ENCODE data around the gene APOF. TPM values are rescaled to one million over a fixed set of nuclear protein-coding genes. Genes with fewer than 3 reads are reported as not detected.
A peak's percentile ranks its signal among the peaks of the same experiment; 100 is the strongest.

The APOF gene
- total and polyA plus RNA-seq, 2 experiments from 2014 or later: not detected

GRCh38 chr12:56315622-56316473 lies 46.8 kb downstream of the APOF start, which contains the start of gene CNPY2:
Gene CNPY2, minus strand, starts transcription at chr12:56315988. Its CDS starts 771 bp downstream, at chr12:56315217.
- Mint-ChIP-seq H3K9me3 (no peaks in the 10 kb centered on the region; the same call in 2 of the 3 replicates), H3K27me3 (ENCODE audit: insufficient read depth, low read depth, poor library complexity) (peaks cover 8% of the 10 kb centered on the region), H3K36me3 (ENCODE audit: low read depth) (peaks cover 42% of the 10 kb centered on the region), H3K4me3 (peak within 1 kb of the TSS; percentile 100), H3K27ac (peak within 1 kb of the TSS; percentile 99), H3K4me1 (peaks cover 4% of the 10 kb centered on the region)
- Histone ChIP-seq H3K9me2 (ENCODE audit: insufficient read depth) (no peaks in the 10 kb centered on the region), H3K27me3 (ENCODE audit: insufficient read depth) (no peaks in the 10 kb centered on the region), H2AFZ (peak within 1 kb of the TSS; percentile 97), H3K27ac (ENCODE audit: low read depth) (peak within 1 kb of the TSS; percentile 92), H3K36me3 (ENCODE audit: insufficient read depth) (peaks cover 31% of the 10 kb centered on the region), H3K4me1 (ENCODE audit: insufficient read depth) (peaks cover 12% of the 10 kb centered on the region), H3K4me2 (peak within 1 kb of the TSS; percentile 99), H3K4me3 (peak within 1 kb of the TSS; percentile 99), H3K79me2 (replicated peaks; ENCODE audit: insufficient read depth) (peaks cover 20% of the 10 kb centered on the region), H3F3A (replicated peaks; ENCODE audit: low read depth) (peaks cover 18% of the 10 kb centered on the region), H4K20me1 (replicated peaks; ENCODE audit: insufficient read depth) (peaks cover 3% of the 10 kb centered on the region; the same call in 1 of the 2 replicates)
- peak; percentile 94 for ATAC-seq
- TF ChIP-seq ZNF331 (CRISPR knock-in tag; IDR thresholded peaks at IDR 0.05; ENCODE audit: low read depth) (no peak), JUNB (IDR thresholded peaks at IDR 0.05; ENCODE audit: unreplicated experiment) (no peak), ZNF462 (CRISPR knock-in tag; IDR thresholded peaks at IDR 0.05) (no peak), ETS1 (IDR thresholded peaks at IDR 0.05) (peak; percentile 97), CTCF (conservative IDR thresholded peaks at IDR 0.05; ENCODE audit: low read depth in 2 of 2) (peak in 1 of 2 experiments; percentile 59; a peak in 2 of 4 replicates), CREB1 (CRISPR knock-in tag; IDR thresholded peaks at IDR 0.05; ENCODE audit: low read depth) (peak; percentile 71; the same call in 1 of the 2 replicates), POLR2AphosphoS5 (IDR thresholded peaks at IDR 0.05; ENCODE audit: low read depth) (peak; percentile 92), REST (IDR thresholded peaks at IDR 0.05; ENCODE audit: unreplicated experiment) (no peak)
- DNase-seq (ENCODE audit: low spot score): peak; percentile 99

All from GM23338 (cell line).